ENCODE results near the gene DCUN1D3.
"Not testable (repeated sequence)": the region's sequence is repeated elsewhere in the genome, so short reads cannot be mapped to it uniquely, and the experiment has no call there.

Gene DCUN1D3, protein sequence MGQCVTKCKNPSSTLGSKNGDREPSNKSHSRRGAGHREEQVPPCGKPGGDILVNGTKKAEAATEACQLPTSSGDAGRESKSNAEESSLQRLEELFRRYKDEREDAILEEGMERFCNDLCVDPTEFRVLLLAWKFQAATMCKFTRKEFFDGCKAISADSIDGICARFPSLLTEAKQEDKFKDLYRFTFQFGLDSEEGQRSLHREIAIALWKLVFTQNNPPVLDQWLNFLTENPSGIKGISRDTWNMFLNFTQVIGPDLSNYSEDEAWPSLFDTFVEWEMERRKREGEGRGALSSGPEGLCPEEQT

DNA sequence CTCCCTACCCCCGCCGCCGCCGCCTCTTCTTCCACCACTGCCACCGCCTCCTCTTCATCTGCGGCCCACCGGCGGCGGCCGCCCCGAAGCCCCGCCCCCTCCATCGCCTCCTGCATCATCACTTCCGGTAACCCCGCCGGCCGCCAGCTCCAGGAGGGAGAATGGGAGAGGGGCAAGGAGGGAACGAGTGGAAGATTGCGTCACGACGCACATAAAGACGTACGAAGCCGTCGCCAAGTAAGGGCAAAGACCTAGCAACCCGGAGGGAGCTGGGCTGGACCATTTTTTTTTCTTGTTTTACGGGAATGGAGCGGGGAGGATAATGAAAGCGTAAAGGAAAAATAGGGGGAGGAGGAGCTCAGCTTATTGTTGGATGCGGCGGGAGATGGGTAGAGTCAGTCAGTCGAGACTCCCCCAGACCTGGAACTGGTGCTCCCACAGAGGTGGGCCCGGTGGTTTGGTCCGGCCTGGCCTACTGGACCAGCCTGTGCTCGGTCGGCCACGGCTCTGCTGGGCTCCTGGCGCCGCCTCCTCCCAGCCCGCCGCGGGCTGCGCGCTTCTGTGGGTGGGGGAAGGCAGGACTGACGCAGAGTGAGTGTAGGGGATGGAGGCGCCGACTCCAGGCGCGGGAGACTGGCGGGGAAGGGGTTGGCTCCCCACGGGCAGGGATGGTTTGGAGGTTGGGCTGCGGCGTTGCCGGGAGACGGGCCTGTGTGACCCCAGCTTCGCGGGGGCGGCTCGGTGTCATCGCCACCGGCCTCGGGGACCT lies at the start of gene DCUN1D3, which contains the start of gene LYRM1:
TSS of gene DCUN1D3 (minus strand) at position 60 of the 769 bp plus-strand sequence. CDS start 37,820 bp downstream, outside the sequence.
TSS of gene LYRM1 (plus strand) at position 473 of the 769 bp plus-strand sequence. CDS start 14,785 bp downstream, outside the sequence.
- Histone ChIP-seq H3K36me3 (ENCODE audit: control insufficient read depth, insufficient read depth, low read length) (no peaks in the 10 kb centered on the region; the same call in 1 of the 2 replicates), H3K4me1 (ENCODE audit: control insufficient read depth, insufficient read depth, low read length) (0 out of 2 replicates have a peak, but pooled peaks cover 1% of the 10 kb centered on the region), H3K9me3 (ENCODE audit: control insufficient read depth, insufficient read depth, low read length) (no peaks in the 10 kb centered on the region), H3K27ac (ENCODE audit: low read length) (no peak within 1 kb of the TSS), H3K27me3 (ENCODE audit: control insufficient read depth, insufficient read depth, low read length) (no peaks in the 10 kb centered on the region), H3K4me3 (ENCODE audit: low read length) (peak within 1 kb of the TSS; percentile 89)
- WGBS (ENCODE audit: insufficient coverage, insufficient read length) = no CpG with 5 or more reads among the region's 62 CpGs
- peak; percentile 95 for DNase-seq (ENCODE audit: low read depth, low spot score)

DNA sequence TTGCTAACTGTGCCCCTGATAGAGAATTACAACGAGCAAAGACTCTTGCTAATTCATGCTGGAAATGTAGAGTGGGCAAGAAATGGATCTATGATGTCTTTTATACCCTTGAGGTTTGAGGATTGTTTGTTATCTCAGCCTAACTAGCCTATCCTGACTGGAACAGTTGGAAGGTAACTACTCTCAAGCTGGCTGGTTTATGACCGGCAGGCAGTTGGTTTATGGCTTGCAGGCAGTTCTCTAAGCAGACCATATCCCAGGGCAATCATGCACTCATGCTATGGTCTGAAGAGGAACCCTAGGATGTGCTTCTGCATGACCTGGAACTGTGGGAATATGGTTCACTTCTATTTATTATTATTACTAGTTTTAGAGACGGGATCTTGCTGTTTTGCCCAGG lies 49.5 kb upstream of the DCUN1D3 start:
- H3K9me3 ChIP-seq (ENCODE audit: control insufficient read depth, insufficient read depth, low read length) = no peaks in the 10 kb centered on the region
- no CpG with 5 or more reads among the region's 3 CpGs for WGBS (ENCODE audit: insufficient coverage, insufficient read length)

DNA sequence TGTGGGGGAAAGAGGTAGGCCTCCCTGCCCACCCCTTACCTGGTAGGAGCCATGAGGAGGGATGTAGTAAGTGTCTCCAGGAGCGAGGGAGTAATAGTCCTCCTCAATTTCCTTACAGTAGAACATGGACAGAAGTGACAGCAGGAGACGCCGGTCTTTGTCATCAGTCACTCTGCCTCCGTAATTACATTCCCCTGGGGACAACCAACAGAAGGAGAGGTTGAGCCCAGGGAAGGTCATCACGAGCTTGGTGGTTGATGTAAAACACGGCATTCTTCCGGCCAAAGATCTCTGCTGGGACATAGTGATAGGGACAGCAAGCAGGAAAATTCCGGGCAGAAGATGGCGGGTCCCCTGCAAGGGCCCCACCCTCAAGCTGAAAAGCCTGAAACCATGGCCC lies 48.3 kb upstream of the DCUN1D3 start:
- no peaks in the 10 kb centered on the region for H3K27me3 ChIP-seq (ENCODE audit: control insufficient read depth, insufficient read depth, low read length)
- no CpG with 5 or more reads among the region's 9 CpGs for WGBS (ENCODE audit: insufficient coverage, insufficient read length)
- 0 out of 2 replicates have a peak, but pooled peaks cover 2% of the 10 kb centered on the region for H3K4me1 ChIP-seq (ENCODE audit: control insufficient read depth, insufficient read depth, low read length)
- DNase-seq (ENCODE audit: low read depth, low spot score) = no peak
- H3K9me3 ChIP-seq (ENCODE audit: control insufficient read depth, insufficient read depth, low read length) = no peaks in the 10 kb centered on the region
- no peak overlapping the region for H3K4me3 ChIP-seq (ENCODE audit: low read length)
- no peaks in the 10 kb centered on the region for H3K36me3 ChIP-seq (ENCODE audit: control insufficient read depth, insufficient read depth, low read length)
- H3K27ac ChIP-seq (ENCODE audit: low read length) = no peak overlapping the region

More for the DNA sequence above, 49.5 kb upstream of the DCUN1D3 start:
- Histone ChIP-seq H3K27ac (ENCODE audit: low read length) (no peak overlapping the region), H3K27me3 (ENCODE audit: control insufficient read depth, insufficient read depth, low read length) (no peaks in the 10 kb centered on the region), H3K36me3 (ENCODE audit: control insufficient read depth, insufficient read depth, low read length) (no peaks in the 10 kb centered on the region), H3K4me1 (ENCODE audit: control insufficient read depth, insufficient read depth, low read length) (0 out of 2 replicates have a peak, but pooled peaks cover 2% of the 10 kb centered on the region), H3K4me3 (ENCODE audit: low read length) (no peak overlapping the region)
- DNase-seq (ENCODE audit: low read depth, low spot score) = no peak

DNA sequence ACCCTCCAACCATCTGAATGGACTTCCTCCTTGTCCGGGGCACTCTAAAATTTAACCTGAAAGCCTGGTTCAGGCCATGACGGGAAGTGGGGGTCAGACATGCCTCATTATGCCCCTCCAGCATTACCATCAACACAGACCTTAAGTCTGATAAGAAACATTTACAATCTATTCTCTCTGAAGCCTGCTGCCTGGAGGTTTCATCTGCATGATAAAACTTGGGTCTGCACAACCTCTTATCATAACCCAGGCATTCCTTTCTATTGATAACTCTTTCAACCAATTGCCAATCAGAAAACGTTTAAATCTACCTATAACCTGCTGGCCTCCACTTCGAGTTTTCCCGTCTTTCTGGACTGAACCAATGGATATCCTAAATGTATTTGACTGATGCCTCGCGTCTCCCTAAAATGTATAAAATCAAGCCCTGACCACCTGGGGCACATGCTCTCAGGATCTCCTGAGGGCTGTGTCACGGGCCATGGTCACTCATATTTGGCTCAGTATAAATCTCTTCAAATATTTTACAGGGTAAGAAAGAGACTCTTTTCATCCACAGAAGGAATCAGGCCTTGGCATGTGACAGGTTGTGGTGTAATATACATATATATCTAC lies 46.0 kb upstream of the DCUN1D3 start:
- no peaks in the 10 kb centered on the region for H3K27me3 ChIP-seq (ENCODE audit: control insufficient read depth, insufficient read depth, low read length)
- no peak for DNase-seq (ENCODE audit: low read depth, low spot score)
- H3K27ac ChIP-seq (ENCODE audit: low read length) = no peak overlapping the region
- no CpG with 5 or more reads among the region's 8 CpGs for WGBS (ENCODE audit: insufficient coverage, insufficient read length)
- H3K36me3 ChIP-seq (ENCODE audit: control insufficient read depth, insufficient read depth, low read length) = no peaks in the 10 kb centered on the region
- H3K4me3 ChIP-seq (ENCODE audit: low read length) = no peak overlapping the region
- no peaks in the 10 kb centered on the region for H3K9me3 ChIP-seq (ENCODE audit: control insufficient read depth, insufficient read depth, low read length)
- H3K4me1 ChIP-seq (ENCODE audit: control insufficient read depth, insufficient read depth, low read length) = no peaks in the 10 kb centered on the region

DNA sequence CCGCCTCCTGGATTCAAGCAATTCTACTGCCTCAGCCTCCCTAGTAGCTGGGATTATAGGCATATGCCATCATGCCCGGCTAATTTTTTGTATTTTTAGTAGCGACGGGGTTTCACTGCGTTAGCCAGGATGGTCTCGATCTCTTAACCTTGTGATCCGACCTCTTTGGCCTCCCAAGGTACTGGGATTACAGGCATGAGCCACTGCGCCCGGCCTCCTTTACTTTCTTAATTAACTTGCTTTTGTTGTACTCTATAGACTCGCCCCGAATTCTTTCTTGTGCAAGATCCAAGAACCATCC lies 45.4 kb upstream of the DCUN1D3 start:
- not testable (repeated sequence) for H3K36me3 ChIP-seq (ENCODE audit: control insufficient read depth, insufficient read depth, low read length); H3K27me3 ChIP-seq (ENCODE audit: control insufficient read depth, insufficient read depth, low read length); DNase-seq (ENCODE audit: low read depth, low spot score); H3K4me3 ChIP-seq (ENCODE audit: low read length); H3K9me3 ChIP-seq (ENCODE audit: control insufficient read depth, insufficient read depth, low read length); H3K4me1 ChIP-seq (ENCODE audit: control insufficient read depth, insufficient read depth, low read length); H3K27ac ChIP-seq (ENCODE audit: low read length)
- no CpG with 5 or more reads among the region's 11 CpGs for WGBS (ENCODE audit: insufficient coverage, insufficient read length)

DNA sequence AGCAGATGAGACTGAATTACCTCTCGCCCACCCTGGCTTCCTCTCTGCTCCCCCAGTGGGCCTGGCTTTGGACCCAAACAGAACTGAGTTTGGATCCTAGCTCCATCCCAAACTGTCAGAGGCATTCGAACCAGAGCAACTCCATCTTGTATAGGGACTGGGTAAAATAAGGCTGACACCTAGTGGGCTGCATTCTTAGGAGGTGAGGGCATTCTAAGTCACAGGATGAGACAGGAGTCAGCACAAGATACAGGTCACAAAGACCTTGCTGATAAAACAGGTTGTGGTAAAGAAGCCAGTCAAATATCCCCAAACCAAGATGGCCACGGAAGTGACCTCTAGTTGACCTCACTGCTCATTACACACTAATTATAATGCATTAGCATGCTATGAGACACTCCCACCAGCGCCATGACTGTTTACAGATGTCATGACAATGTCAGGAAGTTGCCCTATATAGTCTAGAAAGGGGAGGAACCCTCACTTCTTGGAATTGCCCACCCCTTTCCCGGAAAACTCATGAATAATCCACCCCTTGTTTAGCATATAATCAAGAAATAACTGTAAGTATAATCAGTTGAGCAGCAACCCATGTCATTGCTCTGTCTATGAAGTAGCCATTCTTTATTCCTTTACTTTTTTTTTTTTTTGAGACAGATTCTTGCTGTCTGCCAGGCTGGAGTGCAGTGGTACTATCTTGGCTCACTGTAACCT lies 44.9 kb upstream of the DCUN1D3 start:
- H3K36me3 ChIP-seq (ENCODE audit: control insufficient read depth, insufficient read depth, low read length) = no peaks in the 10 kb centered on the region
- no peaks in the 10 kb centered on the region for H3K4me1 ChIP-seq (ENCODE audit: control insufficient read depth, insufficient read depth, low read length)
- H3K9me3 ChIP-seq (ENCODE audit: control insufficient read depth, insufficient read depth, low read length) = no peaks in the 10 kb centered on the region
- no peaks in the 10 kb centered on the region for H3K27me3 ChIP-seq (ENCODE audit: control insufficient read depth, insufficient read depth, low read length)
- H3K4me3 ChIP-seq (ENCODE audit: low read length) = no peak overlapping the region
- WGBS (ENCODE audit: insufficient coverage, insufficient read length) = no CpG with 5 or more reads among the region's 5 CpGs
- no peak for DNase-seq (ENCODE audit: low read depth, low spot score)
- H3K27ac ChIP-seq (ENCODE audit: low read length) = no peak overlapping the region

DNA sequence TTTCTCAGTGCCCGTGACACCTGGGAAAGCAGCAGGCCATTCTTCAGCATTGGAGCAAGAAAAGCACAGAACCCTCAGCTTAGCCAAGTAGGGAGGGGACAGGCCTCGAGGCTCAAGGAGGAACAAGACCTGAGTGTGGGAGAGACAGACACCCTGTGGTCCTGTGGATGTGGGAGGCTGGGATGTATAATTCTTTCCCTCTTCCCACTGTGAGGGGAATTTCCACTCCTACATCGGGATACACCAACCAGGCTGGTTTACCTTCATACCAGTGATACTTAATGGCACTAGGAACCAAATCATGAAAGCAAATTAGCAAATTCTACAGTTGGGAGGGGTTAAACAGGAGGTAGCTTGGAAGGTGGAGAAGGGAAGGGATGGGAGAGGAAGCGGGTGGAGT lies 42.1 kb upstream of the DCUN1D3 start:
- no peaks in the 10 kb centered on the region for H3K9me3 ChIP-seq (ENCODE audit: control insufficient read depth, insufficient read depth, low read length)
- H3K27ac ChIP-seq (ENCODE audit: low read length) = no peak overlapping the region
- H3K4me3 ChIP-seq (ENCODE audit: low read length) = no peak overlapping the region
- no peaks in the 10 kb centered on the region for H3K27me3 ChIP-seq (ENCODE audit: control insufficient read depth, insufficient read depth, low read length)
- no peak for DNase-seq (ENCODE audit: low read depth, low spot score)
- H3K36me3 ChIP-seq (ENCODE audit: control insufficient read depth, insufficient read depth, low read length) = no peaks in the 10 kb centered on the region
- no CpG with 5 or more reads among the region's 4 CpGs for WGBS (ENCODE audit: insufficient coverage, insufficient read length)
- no peaks in the 10 kb centered on the region for H3K4me1 ChIP-seq (ENCODE audit: control insufficient read depth, insufficient read depth, low read length)

DNA sequence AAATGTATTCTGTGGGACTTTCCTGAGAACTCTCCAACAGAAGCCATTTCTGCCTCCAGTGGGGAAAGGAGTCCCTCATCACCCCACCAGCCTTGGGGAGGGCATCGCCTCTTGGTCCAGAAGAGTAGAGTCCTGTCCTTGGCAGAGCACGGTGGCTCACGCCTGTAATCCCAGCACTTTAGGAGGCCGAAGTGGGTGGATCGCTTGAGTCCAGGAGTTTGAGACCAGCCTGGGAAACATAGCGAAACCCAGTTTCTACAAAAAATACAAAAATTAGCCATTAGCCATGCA lies 41.4 kb upstream of the DCUN1D3 start:
- WGBS (ENCODE audit: insufficient coverage, insufficient read length) = no CpG with 5 or more reads among the region's 6 CpGs
- no peak overlapping the region for H3K4me3 ChIP-seq (ENCODE audit: low read length)
- H3K9me3 ChIP-seq (ENCODE audit: control insufficient read depth, insufficient read depth, low read length) = no peaks in the 10 kb centered on the region

DNA sequence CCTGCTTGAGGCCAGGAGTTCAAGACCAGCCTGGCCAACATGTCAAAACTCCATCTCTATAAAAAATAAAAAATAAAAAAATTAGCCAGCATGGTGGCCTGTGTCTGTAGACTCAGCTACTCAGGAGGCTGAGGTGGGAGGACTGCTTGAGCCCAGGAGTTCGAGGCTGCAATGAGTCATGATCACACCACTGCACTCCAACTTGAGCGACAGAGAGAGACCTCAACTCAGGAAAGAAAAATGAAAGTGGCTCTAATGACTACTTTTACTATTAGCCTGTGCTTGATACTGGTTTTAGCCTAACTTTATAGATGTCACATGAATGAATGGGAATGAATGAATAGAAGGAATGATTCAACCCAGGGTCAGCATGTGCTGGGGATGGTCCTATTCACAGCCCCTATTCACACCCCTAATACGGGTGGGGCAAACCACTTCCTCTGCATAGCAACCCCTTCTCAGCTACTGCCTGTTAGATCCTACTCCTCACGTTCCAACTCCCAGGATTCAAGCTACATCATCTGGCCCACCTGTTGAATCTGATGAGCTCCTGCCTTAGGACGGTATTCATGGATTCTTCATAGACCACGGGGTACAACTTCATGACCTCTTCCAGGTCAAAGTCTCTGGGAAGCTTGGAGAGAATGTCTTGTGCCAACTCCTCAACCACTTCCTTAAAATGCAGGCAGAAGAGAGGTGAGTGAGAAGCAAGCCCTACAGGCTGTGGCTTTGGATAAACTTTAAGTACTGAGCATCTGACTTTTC lies 40.9 kb upstream of the DCUN1D3 start:
- H3K27ac ChIP-seq (ENCODE audit: low read length) = no peak overlapping the region
- H3K9me3 ChIP-seq (ENCODE audit: control insufficient read depth, insufficient read depth, low read length) = no peaks in the 10 kb centered on the region
- no peaks in the 10 kb centered on the region for H3K4me1 ChIP-seq (ENCODE audit: control insufficient read depth, insufficient read depth, low read length)
- WGBS (ENCODE audit: insufficient coverage, insufficient read length) = no CpG with 5 or more reads among the region's 6 CpGs
- H3K27me3 ChIP-seq (ENCODE audit: control insufficient read depth, insufficient read depth, low read length) = no peaks in the 10 kb centered on the region
- H3K4me3 ChIP-seq (ENCODE audit: low read length) = no peak overlapping the region
- DNase-seq (ENCODE audit: low read depth, low spot score) = no peak
- H3K36me3 ChIP-seq (ENCODE audit: control insufficient read depth, insufficient read depth, low read length) = no peaks in the 10 kb centered on the region

More for the DNA sequence above, 41.4 kb upstream of the DCUN1D3 start:
- no peak for DNase-seq (ENCODE audit: low read depth, low spot score)
- H3K27ac ChIP-seq (ENCODE audit: low read length) = no peak overlapping the region
- H3K4me1 ChIP-seq (ENCODE audit: control insufficient read depth, insufficient read depth, low read length) = no peaks in the 10 kb centered on the region
- H3K36me3 ChIP-seq (ENCODE audit: control insufficient read depth, insufficient read depth, low read length) = no peaks in the 10 kb centered on the region
- H3K27me3 ChIP-seq (ENCODE audit: control insufficient read depth, insufficient read depth, low read length) = no peaks in the 10 kb centered on the region

DNA sequence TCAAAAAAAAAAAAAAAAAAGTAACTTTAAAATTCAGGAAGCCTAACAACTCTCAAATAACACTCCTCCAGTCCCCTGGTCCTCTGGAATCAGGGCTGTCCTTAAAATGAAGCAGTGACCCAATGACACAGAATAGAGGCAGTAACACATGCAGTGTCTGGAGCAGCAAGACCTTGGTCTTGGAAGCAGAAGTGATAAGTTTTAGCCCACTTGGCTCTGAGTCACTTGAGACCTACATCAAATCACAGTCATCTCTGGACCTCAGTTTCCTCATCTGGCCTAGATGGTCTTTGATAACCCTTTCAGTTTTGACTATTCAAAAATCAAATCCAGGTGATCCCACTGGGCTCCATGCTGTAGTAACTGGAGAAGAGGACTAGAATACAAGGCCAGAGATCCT lies 39.5 kb upstream of the DCUN1D3 start:
- H3K27ac ChIP-seq (ENCODE audit: low read length) = no peak overlapping the region
- H3K4me1 ChIP-seq (ENCODE audit: control insufficient read depth, insufficient read depth, low read length) = no peaks in the 10 kb centered on the region
- H3K9me3 ChIP-seq (ENCODE audit: control insufficient read depth, insufficient read depth, low read length) = no peaks in the 10 kb centered on the region
- H3K27me3 ChIP-seq (ENCODE audit: control insufficient read depth, insufficient read depth, low read length) = no peaks in the 10 kb centered on the region
- no peak overlapping the region for H3K4me3 ChIP-seq (ENCODE audit: low read length)
- no peaks in the 10 kb centered on the region for H3K36me3 ChIP-seq (ENCODE audit: control insufficient read depth, insufficient read depth, low read length)
- no peak for DNase-seq (ENCODE audit: low read depth, low spot score)
